ENCODE results near the gene FANCF. TPM values are rescaled to one million over a fixed set of nuclear protein-coding genes. Genes with fewer than 3 reads are reported as not detected.

FANCF gene
- total RNA-seq, 2 experiments from 2014 or later = 18.4 to 22.2 TPM

DNA sequence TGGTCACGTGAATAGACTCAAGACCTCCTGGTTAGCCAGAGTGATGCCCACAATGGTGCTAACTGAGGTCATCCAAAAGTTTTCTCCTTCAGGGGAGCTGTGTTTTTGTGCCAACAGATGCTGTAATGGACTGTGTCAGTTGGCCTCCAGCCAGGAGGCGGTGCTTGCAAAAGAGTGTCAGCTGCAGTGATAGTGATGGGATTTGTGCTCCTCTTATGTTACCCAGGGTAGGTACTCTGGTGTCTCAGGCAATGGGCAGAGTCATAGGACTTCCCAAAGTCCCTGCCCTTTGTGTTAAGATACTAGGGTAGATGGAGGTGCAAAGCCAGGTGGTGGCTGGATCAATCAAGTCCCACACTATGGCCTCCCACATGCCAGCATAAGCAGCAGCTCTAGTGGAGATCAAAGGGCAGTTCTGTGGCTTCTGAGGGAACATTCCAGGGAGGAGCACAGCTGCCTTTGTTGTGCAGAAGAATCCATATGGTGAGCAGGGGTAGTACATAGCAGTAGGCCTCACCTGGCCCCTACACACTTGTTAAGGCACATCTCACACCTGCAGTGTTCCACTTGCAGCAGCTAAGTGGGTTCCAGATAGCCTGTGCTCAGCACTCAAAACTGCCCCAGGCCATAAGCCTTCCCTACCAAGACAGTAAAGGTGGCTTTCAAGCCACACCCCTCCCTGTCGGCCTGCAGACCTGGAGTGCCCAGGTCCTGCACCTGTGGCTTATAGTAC is 9.4 kb upstream of the FANCF start:
- no peak overlapping the region for H2AFZ ChIP-seq (ENCODE audit: low read length)
- no peaks in the 10 kb centered on the region for H3K4me1 ChIP-seq (ENCODE audit: insufficient read depth, low read length, poor library complexity, severe bottlenecking)
- H3K27ac ChIP-seq (ENCODE audit: low read depth, low read length, poor library complexity, severe bottlenecking) = no peak overlapping the region
- CTCF ChIA-PET (ENCODE audit: unreplicated experiment) = no interaction called here
- H3K36me3 ChIP-seq (ENCODE audit: insufficient read depth, low read length) = no peaks in the 10 kb centered on the region
- intact Hi-C loops (cut with micrococcal nuclease; ENCODE audit: unreplicated experiment) = no loop called here
- H3K4me3 ChIP-seq (ENCODE audit: low read depth, low read length, poor library complexity, severe bottlenecking) = no peak overlapping the region
- no TSS peak for BruUV-seq (replicated peaks)
- no peaks in the 10 kb centered on the region for H3K9me2 ChIP-seq (ENCODE audit: insufficient read depth, low read length)
- H3K4me2 ChIP-seq (ENCODE audit: low read length) = no peak overlapping the region
- no peaks in the 10 kb centered on the region for H4K20me1 ChIP-seq (ENCODE audit: insufficient read depth, low read length)
- POLR2A ChIA-PET = interaction anchor here (0.9 kb wide), 1 partner anchor 9 kb away, joined by 4 read pairs; the partner anchor contains the start of gene FANCF
- no peaks in the 10 kb centered on the region for H3K79me2 ChIP-seq (ENCODE audit: insufficient read depth, low read depth, low read length)
- no peaks in the 10 kb centered on the region for H3K9me3 ChIP-seq (ENCODE audit: low read length)
- TF ChIP-seq, protein P1, sequence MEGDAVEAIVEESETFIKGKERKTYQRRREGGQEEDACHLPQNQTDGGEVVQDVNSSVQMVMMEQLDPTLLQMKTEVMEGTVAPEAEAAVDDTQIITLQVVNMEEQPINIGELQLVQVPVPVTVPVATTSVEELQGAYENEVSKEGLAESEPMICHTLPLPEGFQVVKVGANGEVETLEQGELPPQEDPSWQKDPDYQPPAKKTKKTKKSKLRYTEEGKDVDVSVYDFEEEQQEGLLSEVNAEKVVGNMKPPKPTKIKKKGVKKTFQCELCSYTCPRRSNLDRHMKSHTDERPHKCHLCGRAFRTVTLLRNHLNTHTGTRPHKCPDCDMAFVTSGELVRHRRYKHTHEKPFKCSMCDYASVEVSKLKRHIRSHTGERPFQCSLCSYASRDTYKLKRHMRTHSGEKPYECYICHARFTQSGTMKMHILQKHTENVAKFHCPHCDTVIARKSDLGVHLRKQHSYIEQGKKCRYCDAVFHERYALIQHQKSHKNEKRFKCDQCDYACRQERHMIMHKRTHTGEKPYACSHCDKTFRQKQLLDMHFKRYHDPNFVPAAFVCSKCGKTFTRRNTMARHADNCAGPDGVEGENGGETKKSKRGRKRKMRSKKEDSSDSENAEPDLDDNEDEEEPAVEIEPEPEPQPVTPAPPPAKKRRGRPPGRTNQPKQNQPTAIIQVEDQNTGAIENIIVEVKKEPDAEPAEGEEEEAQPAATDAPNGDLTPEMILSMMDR (conservative IDR thresholded peaks at IDR 0.05; ENCODE audit: low read length) = no peak
- no peak for TF ChIP-seq EZH2phosphoT487 (IDR thresholded peaks at IDR 0.05; ENCODE audit: borderline replicate concordance, low read depth, low read length)
- no peak for DNase-seq (ENCODE audit: low spot score)

DNA sequence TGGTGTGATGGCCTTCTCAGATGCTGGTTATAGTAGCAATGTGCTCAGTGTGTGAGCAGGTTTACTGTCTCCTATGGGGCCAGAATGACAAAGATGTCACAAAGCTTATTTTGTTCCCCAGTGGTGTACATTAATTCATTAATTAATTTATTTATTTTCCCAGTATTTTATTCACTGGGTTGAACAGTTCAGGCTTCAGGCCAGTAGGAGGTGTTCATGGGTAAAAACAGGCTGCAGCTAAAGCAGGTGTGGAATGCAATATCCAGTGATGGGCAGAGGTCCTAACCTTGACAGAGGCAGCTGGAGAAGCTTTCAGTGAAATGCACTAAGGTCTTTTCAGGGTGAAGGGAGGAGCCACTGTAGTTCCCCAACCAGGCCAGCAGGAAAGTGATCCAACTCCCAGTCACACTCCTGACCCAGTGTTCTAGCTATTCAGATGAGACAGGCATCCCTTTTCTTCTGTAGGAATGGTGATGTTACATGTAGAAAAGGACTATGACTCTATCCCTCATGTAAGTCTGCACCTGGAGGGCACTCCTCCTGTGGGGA is 7.8 kb upstream of the FANCF start:
- Histone ChIP-seq H3K4me1 (ENCODE audit: insufficient read depth, low read length, poor library complexity, severe bottlenecking) (no peaks in the 10 kb centered on the region), H4K20me1 (ENCODE audit: insufficient read depth, low read length) (no peaks in the 10 kb centered on the region), H2AFZ (ENCODE audit: low read length) (no peak overlapping the region), H3K9me2 (ENCODE audit: insufficient read depth, low read length) (no peaks in the 10 kb centered on the region), H3K27ac (ENCODE audit: low read depth, low read length, poor library complexity, severe bottlenecking) (no peak overlapping the region), H3K4me2 (ENCODE audit: low read length) (no peak overlapping the region), H3K4me3 (ENCODE audit: low read depth, low read length, poor library complexity, severe bottlenecking) (no peak overlapping the region), H3K9me3 (ENCODE audit: low read length) (no peaks in the 10 kb centered on the region), H3K79me2 (ENCODE audit: insufficient read depth, low read depth, low read length) (no peaks in the 10 kb centered on the region), H3K36me3 (ENCODE audit: insufficient read depth, low read length) (no peaks in the 10 kb centered on the region)
- BruUV-seq (replicated peaks) = no TSS peak
- ChIA-PET POLR2A (interaction anchor here (0.6 kb wide), 1 partner anchor 208 kb away, joined by 4 read pairs; no protein-coding TSS in a partner anchor), CTCF (ENCODE audit: unreplicated experiment) (no interaction called here)
- intact Hi-C loops (cut with micrococcal nuclease; ENCODE audit: unreplicated experiment) = no loop called here
- DNase-seq (ENCODE audit: low spot score) = no peak
- no peak for TF ChIP-seq EZH2phosphoT487 (IDR thresholded peaks at IDR 0.05; ENCODE audit: borderline replicate concordance, low read depth, low read length)
- TF ChIP-seq, protein P1 (conservative IDR thresholded peaks at IDR 0.05; ENCODE audit: low read length) = no peak

DNA sequence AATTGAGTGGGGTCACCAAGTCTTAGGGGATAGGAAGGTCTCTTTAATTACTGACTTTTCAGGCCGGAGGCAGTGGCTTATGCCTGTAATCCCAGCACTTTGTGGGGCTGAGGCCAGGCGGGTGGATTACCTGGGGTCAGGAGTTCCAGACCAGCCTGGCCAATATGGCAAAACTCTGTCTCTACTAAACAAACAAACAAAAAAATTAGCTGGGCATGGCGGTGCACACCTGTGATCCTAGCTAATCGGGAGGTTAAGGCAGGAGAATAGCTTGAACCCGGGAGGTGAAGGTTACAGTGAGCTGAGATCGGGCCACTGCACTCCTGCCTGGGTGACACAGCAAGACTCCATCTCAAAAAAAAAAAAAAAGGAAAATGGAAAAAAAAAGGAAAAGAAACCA is 1.8 kb upstream of the FANCF start:
- intact Hi-C loops (cut with micrococcal nuclease; ENCODE audit: unreplicated experiment) = loop anchor here (5.0 kb wide), 1 partner anchor 180 kb away; no protein-coding TSS in a partner anchor
- no peak for TF ChIP-seq EZH2phosphoT487 (IDR thresholded peaks at IDR 0.05; ENCODE audit: borderline replicate concordance, low read depth, low read length)
- TF ChIP-seq, protein P1 (conservative IDR thresholded peaks at IDR 0.05; ENCODE audit: low read length) = no peak
- peaks cover 28% of the 10 kb centered on the region for H3K79me2 ChIP-seq (ENCODE audit: insufficient read depth, low read depth, low read length)
- peaks cover 8% of the 10 kb centered on the region for H3K36me3 ChIP-seq (ENCODE audit: insufficient read depth, low read length)
- no peaks in the 10 kb centered on the region for H3K9me3 ChIP-seq (ENCODE audit: low read length)
- H4K20me1 ChIP-seq (ENCODE audit: insufficient read depth, low read length) = 0 out of 2 replicates have a peak, but pooled peaks cover 9% of the 10 kb centered on the region
- no peaks in the 10 kb centered on the region for H3K9me2 ChIP-seq (ENCODE audit: insufficient read depth, low read length)
- POLR2A ChIA-PET = interaction anchor here (0.6 to 0.7 kb wide), 3 partner anchors 109 to 1340 kb away, joined by 3 to 4 read pairs (median 3); no protein-coding TSS in a partner anchor
- no peak overlapping the region for H3K4me3 ChIP-seq (ENCODE audit: low read depth, low read length, poor library complexity, severe bottlenecking)
- BruUV-seq (replicated peaks) = no TSS peak
- H3K27ac ChIP-seq (ENCODE audit: low read depth, low read length, poor library complexity, severe bottlenecking) = no peak overlapping the region
- CTCF ChIA-PET (ENCODE audit: unreplicated experiment) = no interaction called here
- H3K4me1 ChIP-seq (ENCODE audit: insufficient read depth, low read length, poor library complexity, severe bottlenecking) = peaks cover 17% of the 10 kb centered on the region
- no peak for DNase-seq (ENCODE audit: low spot score)
- H2AFZ ChIP-seq (ENCODE audit: low read length) = no peak overlapping the region
- H3K4me2 ChIP-seq (ENCODE audit: low read length) = no peak overlapping the region

Data from OCI-LY7 (cell line).